ENCODE data around the gene ADRA2C.

DNA sequence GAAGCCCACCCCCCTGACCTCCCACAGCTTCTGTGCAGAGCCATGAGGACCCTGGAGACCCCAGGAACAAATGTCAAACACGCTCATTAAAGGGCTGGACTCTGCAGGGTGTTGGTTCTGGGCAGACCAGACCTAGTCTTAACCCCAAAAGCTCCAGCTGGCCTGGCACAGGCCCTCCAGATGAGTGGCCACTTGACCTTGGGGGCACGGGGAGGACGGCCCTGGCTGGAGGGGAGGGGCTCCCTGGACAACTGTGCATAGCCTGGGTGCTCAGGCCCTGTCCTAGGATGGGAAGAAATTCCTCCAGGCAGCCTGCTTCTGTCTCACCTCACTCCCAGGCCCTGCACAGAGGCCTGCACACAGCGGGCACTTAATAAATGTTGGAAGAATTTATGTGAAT is 9.4 kb downstream of the ADRA2C start:
- TF ChIP-seq CTCF (conservative IDR thresholded peaks at IDR 0.05; ENCODE audit: low read depth in 2 of 2): no peak
- TF ChIP-seq JUNB (IDR thresholded peaks at IDR 0.05; ENCODE audit: unreplicated experiment): no peak
- no peak for TF ChIP-seq REST (IDR thresholded peaks at IDR 0.05; ENCODE audit: unreplicated experiment)
- no peak for TF ChIP-seq POLR2AphosphoS5 (IDR thresholded peaks at IDR 0.05; ENCODE audit: low read depth)
- TF ChIP-seq EZH2 (IDR thresholded peaks at IDR 0.05; ENCODE audit: low read depth, unreplicated experiment): no peak
- no peak for TF ChIP-seq EZH2phosphoT487 (IDR thresholded peaks at IDR 0.05; ENCODE audit: unreplicated experiment)
- no peak for TF ChIP-seq STAT1 (IDR thresholded peaks at IDR 0.05; ENCODE audit: unreplicated experiment)
- no peak for TF ChIP-seq CREB1 (CRISPR knock-in tag; IDR thresholded peaks at IDR 0.05; ENCODE audit: low read depth)
- TF ChIP-seq ZNF331 (CRISPR knock-in tag; IDR thresholded peaks at IDR 0.05; ENCODE audit: low read depth): no peak
- no peak for TF ChIP-seq NANOG (IDR thresholded peaks at IDR 0.05; ENCODE audit: borderline replicate concordance)
- no peak for TF ChIP-seq ETS1 (IDR thresholded peaks at IDR 0.05)
- TF ChIP-seq ZNF114 (CRISPR knock-in tag; IDR thresholded peaks at IDR 0.05): no peak
- TF ChIP-seq, protein P1, sequence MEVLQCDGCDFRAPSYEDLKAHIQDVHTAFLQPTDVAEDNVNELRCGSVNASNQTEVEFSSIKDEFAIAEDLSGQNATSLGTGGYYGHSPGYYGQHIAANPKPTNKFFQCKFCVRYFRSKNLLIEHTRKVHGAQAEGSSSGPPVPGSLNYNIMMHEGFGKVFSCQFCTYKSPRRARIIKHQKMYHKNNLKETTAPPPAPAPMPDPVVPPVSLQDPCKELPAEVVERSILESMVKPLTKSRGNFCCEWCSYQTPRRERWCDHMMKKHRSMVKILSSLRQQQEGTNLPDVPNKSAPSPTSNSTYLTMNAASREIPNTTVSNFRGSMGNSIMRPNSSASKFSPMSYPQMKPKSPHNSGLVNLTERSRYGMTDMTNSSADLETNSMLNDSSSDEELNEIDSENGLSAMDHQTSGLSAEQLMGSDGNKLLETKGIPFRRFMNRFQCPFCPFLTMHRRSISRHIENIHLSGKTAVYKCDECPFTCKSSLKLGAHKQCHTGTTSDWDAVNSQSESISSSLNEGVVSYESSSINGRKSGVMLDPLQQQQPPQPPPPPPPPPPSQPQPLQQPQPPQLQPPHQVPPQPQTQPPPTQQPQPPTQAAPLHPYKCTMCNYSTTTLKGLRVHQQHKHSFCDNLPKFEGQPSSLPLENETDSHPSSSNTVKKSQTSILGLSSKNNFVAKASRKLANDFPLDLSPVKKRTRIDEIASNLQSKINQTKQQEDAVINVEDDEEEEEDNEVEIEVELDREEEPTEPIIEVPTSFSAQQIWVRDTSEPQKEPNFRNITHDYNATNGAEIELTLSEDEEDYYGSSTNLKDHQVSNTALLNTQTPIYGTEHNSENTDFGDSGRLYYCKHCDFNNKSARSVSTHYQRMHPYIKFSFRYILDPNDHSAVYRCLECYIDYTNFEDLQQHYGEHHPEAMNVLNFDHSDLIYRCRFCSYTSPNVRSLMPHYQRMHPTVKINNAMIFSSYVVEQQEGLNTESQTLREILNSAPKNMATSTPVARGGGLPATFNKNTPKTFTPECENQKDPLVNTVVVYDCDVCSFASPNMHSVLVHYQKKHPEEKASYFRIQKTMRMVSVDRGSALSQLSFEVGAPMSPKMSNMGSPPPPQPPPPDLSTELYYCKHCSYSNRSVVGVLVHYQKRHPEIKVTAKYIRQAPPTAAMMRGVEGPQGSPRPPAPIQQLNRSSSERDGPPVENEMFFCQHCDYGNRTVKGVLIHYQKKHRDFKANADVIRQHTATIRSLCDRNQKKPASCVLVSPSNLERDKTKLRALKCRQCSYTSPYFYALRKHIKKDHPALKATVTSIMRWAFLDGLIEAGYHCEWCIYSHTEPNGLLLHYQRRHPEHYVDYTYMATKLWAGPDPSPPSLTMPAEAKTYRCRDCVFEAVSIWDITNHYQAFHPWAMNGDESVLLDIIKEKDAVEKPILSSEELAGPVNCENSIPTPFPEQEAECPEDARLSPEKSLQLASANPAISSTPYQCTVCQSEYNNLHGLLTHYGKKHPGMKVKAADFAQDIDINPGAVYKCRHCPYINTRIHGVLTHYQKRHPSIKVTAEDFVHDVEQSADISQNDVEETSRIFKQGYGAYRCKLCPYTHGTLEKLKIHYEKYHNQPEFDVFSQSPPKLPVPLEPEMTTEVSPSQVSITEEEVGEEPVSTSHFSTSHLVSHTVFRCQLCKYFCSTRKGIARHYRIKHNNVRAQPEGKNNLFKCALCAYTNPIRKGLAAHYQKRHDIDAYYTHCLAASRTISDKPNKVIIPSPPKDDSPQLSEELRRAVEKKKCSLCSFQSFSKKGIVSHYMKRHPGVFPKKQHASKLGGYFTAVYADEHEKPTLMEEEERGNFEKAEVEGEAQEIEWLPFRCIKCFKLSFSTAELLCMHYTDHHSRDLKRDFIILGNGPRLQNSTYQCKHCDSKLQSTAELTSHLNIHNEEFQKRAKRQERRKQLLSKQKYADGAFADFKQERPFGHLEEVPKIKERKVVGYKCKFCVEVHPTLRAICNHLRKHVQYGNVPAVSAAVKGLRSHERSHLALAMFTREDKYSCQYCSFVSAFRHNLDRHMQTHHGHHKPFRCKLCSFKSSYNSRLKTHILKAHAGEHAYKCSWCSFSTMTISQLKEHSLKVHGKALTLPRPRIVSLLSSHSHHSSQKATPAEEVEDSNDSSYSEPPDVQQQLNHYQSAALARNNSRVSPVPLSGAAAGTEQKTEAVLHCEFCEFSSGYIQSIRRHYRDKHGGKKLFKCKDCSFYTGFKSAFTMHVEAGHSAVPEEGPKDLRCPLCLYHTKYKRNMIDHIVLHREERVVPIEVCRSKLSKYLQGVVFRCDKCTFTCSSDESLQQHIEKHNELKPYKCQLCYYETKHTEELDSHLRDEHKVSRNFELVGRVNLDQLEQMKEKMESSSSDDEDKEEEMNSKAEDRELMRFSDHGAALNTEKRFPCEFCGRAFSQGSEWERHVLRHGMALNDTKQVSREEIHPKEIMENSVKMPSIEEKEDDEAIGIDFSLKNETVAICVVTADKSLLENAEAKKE (CRISPR knock-in tag; IDR thresholded peaks at IDR 0.05): no peak

Data from GM23338 (cell line).